NCI-H146 treated with DMSO at 0.1 percent for 48 hours (cell line): ENCODE results near the gene LIPN.
"Not testable (repeated sequence)": the region's sequence is repeated elsewhere in the genome, so short reads cannot be mapped to it uniquely, and the experiment has no call there.

Experiments used
- DNase-seq: peaks from one replicate; lab custom pipeline; 2025; ENCODE audit not compliant: unreplicated experiment; lab: John Stamatoyannopoulos, UW

Gene LIPN

DNA sequence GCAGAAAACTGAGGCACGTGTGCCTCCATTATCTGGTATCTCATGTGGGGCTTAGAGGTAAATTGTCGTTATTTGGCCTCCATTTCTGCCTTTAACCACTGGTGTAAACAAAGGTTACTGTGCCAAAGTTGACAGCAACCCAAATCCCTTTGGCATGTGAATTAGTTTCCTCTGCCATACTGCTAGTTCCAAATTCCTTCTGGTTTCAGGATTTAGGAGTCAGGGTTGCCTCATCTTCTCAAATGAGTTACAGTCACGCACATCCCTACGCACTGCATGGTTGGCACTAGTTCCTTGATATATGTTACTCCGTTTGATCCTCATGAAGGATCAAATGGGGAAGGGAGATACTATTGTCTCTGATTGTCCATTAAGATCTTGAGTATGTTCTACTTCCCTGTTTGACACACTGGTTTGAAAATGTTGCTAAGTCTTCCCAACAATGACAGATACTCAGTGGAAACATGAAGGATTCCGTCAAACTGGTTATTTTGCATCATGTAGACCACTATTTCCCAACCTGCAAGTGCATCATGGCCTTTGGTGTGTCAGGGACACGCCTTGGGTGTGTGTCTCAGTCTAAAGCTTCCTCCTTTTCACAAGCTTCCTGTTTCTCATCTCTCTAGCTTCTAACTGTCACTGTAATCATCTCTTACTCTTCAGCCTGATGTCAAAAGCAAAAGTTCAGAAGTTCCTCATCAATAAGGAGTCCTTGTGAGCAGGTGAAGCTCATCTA, at the start of gene LIPN:
Gene LIPN (plus strand): TSS at position 655 of the 736 bp plus-strand sequence. CDS start 1,386 bp downstream, outside the sequence.
- no peak for DNase-seq

DNA sequence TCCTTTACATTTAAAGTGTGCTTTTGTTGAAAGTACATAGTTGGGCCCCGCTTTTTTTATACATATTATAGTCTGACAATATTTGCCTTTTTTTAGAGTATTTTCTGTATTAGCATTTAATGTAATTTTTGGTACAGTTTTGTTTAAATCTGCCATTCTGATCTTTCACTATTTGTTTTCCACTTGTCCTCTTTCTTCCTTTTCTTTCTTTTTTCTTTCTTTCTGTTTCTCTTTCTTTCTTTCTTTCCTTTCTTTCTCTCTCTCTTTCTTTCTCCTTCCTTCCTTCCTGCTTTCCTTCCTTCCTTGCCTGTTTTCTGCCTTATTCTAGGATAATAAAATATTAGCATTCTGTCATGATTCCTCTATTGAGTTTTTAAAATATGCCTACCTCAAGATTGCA, 44.3 kb upstream of the LIPN start:
- DNase-seq: no peak

DNA sequence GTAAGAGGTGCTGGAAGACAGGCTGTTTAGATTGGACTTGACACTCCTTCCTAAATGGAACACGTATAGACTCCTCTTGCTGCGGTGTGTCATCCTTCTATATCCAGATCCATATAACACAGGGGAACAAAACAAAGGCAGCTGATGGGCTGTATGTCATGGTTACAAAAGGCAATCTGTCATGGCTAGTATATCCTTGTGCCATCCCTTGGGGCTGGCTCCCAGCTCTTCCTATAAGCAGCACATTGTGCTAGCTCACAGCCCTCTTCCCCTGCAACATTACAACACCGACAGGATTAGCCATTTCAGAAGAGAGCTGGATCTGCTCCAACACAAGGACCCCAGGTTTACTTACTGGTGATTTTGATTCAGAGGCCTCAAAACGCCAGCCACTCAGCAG, 38.4 kb upstream of the LIPN start:
- DNase-seq: no peak

- DNase-seq: peak; percentile 5
Observed at GRCh38 chr10:88725798-88726197, 34.0 kb upstream of the LIPN start.

DNA sequence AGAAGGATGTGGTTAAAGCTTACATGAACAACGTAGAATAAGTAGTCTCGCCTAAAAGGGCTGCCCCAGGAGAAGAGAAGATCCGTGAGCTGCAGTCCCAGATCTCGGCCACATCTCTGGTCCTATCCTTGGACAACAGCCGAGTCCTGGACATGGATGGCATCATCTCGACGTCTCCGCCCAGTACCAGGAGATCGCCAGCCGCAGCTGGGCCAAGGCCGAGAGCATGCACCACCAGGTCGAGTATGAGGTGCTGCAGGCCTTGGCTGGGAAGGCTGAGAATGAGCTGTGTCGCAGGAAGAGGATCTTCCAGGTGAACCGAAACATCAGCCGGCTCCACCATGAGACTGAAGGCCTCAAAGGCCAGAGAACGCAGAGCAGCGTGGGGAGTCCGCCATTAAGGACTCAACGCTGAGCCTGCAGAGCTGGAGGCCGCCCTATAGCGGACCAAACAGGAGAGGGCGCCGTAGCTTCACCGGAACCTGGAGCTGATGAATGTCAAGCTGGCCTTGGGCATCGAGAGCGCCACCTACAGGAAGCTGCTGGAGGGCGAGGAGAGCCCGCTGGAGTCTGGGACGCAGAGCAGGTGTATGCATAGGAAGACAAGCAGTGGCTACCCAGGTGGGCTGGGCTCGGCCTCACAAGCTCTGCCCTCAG, 31.6 kb upstream of the LIPN start:
- DNase-seq: no peak

DNA sequence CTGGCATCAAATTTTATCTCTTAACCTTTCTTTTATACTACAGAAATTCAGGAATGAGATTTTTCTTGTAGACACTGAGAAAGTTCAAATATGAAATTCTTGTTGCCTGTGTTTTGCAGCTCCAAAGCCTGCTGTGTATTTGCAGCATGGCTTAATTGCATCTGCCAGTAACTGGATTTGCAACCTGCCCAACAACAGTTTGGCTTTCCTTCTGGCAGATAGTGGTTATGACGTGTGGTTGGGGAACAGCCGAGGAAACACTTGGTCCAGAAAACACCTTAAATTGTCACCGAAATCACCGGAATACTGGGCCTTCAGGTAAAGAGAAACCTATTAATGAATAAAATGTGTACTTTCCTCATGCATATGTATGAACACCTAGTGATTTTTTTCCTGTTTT, 29.0 kb upstream of the LIPN start:
- no peak for DNase-seq

DNA sequence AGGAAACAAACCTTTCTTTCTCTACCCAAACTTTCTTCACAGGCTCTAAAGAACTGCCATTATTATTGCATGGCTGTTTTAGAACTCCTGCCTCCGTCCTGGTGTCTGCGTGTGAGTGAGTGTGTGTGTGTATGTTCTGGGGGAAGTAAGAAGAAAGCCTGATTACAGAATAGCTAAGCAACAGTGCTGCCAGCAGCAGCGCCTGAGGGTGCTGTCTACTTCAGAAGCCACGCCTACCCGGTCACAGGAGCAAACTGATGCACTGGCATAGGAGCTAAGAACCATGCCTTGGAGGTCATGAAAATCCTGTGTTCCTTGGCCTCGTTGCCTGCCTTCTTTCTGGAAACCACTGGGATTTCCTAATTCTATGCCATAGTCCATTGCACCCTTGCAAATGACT, 28.5 kb upstream of the LIPN start:
- DNase-seq: peak; percentile 72

DNA sequence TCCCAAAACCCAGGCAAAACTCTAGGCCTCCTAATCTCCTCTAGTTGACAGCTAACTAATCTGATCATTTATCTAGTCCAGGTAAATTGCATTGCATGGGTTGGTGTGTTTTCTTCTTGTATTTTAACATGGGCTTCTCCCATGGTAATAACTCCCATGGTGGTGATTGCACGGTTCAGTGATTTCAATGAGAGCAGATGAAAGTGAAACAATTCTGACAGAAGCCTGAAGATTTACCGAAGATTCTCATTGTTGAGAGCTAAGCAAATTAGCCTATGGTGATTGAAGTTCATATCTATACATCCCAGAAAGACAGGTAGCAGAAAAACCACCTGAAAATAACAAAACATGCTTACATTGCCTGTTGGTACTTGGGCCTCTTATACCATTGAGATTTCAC, 26.6 kb upstream of the LIPN start:
- DNase-seq: no peak

DNA sequence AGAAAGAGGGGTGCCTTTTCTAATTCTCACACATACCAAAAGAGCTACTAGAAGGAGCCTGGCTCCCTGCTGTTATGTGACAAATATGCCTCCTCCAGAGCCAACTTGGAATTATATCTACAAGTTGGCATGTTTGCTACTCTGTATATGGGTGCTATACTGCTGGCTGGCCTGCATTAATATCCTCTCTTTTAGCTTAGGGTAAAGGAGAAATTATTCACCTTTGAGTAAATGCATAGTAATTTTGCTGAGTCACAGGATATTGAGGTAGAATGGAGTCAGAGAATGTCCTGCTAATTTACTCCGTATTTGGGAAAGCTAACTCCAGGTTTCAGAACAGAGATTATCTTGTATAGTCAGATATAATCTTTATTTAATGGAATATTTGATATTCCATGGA, 24.2 kb upstream of the LIPN start:
- no peak for DNase-seq

DNA sequence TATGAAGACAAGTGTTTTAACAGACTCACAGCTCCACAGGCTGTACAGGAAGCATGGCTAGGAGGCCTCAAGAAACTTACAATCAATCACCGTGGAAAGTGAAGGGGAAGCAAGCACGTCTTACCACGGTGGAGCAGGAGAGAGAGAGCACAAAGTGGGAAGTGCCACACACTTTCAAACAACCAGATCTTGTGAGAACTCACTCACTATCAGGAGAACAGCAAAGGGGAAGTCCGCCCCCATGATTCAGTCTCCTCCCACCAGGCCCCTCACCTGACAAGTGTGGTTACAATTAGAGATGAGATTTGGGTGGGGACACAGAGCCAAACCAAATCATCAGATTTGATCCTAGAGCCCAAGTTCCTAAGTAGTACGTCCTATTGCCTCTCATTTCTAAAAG, 17.9 kb upstream of the LIPN start:
- not testable (repeated sequence) for DNase-seq

- no peak for DNase-seq
Observed at GRCh38 chr10:88742448-88742847, 17.4 kb upstream of the LIPN start.

DNA sequence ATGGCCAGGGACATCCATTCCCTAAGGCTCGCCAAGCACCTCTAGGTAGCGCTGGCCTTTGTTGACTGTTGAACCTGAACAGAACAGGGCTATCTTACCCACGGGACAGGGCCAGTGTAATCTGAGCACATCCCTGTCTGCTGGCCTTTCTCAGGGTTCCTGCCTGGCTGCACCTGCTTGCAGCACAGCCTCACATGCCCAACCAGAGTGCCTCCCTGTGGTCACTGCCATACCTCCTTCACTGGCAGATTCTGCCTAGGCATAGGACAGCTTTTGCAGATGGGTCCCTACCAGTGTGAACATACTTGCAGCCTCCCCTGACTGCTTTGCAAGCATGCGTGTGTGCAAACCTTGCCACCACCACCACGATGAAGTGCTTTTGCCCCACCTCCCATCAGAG, 15.8 kb upstream of the LIPN start:
- DNase-seq: no peak

GRCh38 chr10:88745633-88746032, 14.2 kb upstream of the LIPN start:
- DNase-seq: no peak

DNA sequence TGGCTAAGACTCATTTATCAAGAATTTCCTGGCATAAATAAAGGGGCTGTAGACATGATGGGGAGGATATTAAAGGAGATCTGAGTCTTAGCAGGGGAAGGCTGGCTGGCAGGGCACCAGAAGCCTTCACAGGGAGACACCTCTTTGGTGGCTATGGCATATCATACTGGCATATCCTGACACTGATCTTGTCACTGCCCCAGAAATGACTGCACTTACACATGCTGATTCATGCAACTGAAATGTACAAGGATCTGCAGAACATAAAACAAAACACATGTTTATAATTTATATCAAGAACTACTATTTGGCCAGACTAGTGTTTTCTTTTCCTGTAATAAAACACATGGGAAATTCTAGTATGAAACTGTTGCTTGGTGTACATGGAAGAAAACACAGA, 5.5 kb upstream of the LIPN start:
- DNase-seq: no peak

GRCh38 chr10:88755753-88756152, 4.1 kb upstream of the LIPN start:
- no peak for DNase-seq

GRCh38 chr10:88756660-88757059, 3.2 kb upstream of the LIPN start:
- DNase-seq: no peak

DNA sequence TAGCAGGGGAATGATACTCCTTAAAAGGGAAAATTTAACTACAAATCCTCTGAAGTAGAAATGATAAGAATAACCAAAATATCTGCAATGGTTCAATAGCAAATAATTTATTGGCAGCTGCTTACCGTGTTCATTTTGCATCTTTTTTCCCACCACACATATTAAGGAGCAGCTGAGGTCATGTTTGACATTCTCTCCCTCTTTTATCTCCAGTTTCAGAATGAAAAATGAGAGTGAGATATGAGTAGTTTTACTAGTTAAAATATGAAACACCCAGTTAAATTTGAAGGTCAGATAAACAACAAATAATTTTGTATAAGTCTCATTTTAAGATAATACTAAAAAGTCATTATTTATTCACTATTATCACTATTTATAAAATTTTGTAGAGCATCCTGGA, 3.1 kb downstream of the LIPN start:
- no peak for DNase-seq

DNA sequence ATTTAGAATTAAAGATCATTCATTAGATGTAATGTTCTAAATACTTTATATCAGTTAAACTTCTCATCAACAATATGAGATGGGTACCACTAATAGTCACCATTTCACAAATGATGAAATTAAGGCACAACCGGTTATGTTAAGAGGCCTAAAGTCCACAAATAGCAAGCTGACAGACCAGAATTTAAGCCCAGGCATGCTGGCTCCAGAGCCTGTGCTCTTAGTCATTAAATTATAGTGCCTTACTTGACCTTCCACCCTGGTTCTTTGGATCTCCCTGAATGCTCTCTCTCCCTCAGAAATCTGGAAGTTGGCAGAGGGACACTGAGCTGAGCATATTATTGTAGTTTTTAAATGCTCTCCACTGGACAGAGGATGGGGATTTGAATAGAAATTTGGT, 3.6 kb downstream of the LIPN start:
- DNase-seq: no peak

DNA sequence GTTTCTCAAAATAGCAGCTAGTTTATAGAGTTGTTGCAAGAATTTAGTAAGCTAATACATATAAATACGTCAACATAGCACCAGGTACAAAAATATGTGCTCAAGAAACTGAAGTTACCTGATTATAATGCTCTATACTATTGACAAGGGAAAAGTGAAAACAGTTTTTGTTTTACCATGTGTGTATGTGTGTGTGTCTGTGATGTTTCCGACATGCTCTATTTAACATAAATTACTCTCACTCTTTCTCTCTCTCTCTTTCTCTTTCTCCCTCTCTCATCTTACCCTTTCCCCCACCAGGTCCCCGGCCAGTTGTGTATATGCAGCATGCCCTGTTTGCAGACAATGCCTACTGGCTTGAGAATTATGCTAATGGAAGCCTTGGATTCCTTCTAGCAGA, 4.3 kb downstream of the LIPN start:
- no peak for DNase-seq

DNA sequence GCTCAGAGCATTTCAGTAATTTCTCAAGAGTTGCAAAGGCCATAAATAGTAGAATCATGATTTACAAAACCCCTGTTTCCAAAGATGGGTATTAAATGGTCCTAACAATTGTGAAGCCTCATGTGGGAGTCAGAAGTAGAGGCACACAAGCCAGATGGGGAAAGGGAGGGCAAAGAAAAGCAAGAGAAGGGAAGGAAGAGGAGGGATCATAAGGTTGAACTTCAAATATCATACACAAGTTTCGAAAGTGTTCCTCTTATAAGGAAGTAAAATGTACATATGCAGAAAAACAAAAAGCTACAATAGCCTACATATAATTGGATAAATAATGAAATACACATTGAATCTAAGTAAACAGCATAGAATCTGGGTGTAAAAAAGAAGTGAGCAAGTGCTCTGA, 6.0 kb downstream of the LIPN start:
- DNase-seq: no peak

DNA sequence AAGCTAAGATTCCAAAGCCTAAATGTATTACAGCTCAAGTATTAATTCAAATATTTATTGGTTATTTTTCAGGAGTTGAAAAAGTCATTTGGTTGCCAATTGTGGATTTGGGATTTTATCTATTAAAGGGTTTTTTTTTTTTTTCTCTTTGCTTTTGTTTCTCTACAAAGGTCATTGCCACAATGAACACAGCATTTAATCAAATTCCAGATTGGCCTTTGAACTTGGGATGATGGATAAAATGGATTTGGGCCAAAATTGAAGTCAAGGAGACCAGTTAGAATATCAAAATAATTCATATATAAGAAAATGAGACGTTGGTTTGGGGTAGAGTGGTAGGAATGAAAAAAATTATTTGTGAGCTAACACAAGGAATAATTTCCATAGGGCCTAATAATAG, 9.6 kb downstream of the LIPN start:
- no peak for DNase-seq

DNA sequence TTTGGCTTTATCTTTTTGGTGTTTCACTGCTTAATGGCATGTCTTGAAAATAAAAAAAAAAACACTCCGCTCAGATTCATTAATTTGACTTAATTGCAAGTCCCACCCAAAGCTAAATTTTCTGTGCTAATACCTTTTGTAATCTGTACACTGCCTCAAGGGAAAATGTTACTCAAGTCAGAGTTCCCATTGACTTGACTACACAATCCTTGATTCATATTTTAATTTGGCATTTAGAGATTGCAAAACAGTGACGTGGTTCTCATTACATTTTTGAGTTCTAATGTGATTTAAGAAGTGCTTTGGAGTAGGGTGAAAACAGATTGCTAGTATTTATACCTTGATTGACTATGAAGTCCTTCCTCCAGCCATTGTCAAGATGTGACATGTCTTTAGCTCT, 21.4 kb downstream of the LIPN start:
- no peak for DNase-seq

GRCh38 chr10:88782222-88782621, 22.4 kb downstream of the LIPN start:
- DNase-seq: no peak
